Gastroesophageal sphincter (tissue), 3 donors: Measurements from ENCODE around the gene ZNF737.
"Not testable (repeated sequence)": the region's sequence is repeated elsewhere in the genome, so short reads cannot be mapped to it uniquely, and the experiment has no call there.

Source experiments
- POLR2A ChIP-seq, 2 donors: fragments of 450-650 bp; IDR thresholded peaks; one replicate each; pipeline ENCODE4 v1.6.1; 2017; ENCODE audit warnings: antibody characterized with exemption in 2 of 2, mild to moderate bottlenecking in 2 of 2, moderate library complexity in 1 of 2
- TF ChIP-seq, protein P1 (sequence below), 4 experiments: fragments of 200-600 bp in 2 of 4; fragments of 450-650 bp in 2 of 4; sonication (generic) in 1 of 4; IDR thresholded peaks; one replicate each; pipeline ENCODE4 v1.5.1; 2017 to 2019; ENCODE audit warnings: antibody characterized with exemption in 4 of 4, mild to moderate bottlenecking in 2 of 4, moderate library complexity in 2 of 4

DNA sequence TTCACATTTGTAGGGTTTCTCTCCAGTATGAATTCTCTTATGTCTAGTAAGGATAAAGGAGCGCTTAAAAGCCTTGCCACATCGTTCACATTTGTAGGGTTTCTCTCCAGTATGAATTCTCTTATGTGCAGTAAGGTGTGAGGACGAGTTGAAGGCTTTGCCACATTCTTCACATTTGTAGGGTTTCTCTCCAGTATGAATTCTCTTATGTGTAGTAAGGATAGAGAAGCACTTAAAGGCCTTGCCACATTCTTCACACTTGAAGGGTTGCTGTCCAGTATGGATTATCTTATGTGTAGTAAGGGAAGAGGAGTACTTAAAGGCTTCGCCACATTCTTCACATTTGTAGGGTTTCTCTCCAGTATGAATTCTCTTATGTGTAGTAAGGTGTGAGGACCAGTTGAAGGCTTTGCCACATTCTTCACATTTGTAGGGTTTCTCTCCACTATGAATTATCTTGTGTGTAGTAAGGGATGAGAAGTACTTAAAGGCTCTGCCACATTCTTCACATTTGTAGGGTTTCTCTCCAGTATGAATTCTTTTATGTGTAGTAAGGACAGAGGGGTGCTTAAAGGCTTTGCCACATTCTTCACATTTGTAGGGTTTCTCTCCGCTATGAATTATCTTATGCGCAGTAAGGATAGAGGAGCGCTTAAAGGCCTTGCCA, 20.8 kb downstream of the ZNF737 start:
- not testable (repeated sequence) for TF ChIP-seq POLR2A (IDR thresholded peaks at IDR 0.05)
- TF ChIP-seq, protein P1, sequence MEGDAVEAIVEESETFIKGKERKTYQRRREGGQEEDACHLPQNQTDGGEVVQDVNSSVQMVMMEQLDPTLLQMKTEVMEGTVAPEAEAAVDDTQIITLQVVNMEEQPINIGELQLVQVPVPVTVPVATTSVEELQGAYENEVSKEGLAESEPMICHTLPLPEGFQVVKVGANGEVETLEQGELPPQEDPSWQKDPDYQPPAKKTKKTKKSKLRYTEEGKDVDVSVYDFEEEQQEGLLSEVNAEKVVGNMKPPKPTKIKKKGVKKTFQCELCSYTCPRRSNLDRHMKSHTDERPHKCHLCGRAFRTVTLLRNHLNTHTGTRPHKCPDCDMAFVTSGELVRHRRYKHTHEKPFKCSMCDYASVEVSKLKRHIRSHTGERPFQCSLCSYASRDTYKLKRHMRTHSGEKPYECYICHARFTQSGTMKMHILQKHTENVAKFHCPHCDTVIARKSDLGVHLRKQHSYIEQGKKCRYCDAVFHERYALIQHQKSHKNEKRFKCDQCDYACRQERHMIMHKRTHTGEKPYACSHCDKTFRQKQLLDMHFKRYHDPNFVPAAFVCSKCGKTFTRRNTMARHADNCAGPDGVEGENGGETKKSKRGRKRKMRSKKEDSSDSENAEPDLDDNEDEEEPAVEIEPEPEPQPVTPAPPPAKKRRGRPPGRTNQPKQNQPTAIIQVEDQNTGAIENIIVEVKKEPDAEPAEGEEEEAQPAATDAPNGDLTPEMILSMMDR (IDR thresholded peaks at IDR 0.05): not testable (repeated sequence)
